ENCODE data around the gene RNMT.

DNA sequence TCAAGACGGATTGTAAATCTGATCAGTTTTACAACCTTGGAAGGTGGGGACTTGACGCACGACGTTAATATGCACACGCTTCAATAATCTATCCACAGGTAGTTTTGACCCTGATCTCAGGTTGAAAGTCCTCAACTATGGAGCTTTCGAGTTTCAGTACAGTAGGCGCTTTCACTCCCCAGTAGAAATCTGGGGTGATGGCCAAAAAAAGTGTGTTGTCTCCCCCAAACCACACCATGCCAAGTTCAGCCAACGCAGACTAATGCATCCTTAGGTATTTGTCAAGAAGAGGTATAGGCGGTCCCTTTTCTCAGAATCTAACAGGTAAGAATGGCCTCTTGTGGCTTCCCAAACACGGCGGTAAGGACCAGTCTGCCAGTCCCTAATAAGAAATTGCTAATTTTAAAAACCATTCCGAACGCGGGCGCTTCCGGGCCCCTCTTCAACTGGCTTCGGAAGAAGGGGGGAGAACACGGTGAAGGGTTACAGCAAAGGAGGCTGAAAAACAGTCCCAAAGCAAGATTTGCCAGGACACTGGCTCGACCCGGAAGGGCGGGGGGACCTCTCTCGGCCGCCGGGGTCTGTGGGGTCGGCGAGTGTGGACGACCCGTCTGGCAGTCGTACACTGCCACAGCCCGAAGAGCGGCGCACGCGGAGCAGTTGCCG, 774 bp upstream of the RNMT start:
- TF ChIP-seq, protein P1, sequence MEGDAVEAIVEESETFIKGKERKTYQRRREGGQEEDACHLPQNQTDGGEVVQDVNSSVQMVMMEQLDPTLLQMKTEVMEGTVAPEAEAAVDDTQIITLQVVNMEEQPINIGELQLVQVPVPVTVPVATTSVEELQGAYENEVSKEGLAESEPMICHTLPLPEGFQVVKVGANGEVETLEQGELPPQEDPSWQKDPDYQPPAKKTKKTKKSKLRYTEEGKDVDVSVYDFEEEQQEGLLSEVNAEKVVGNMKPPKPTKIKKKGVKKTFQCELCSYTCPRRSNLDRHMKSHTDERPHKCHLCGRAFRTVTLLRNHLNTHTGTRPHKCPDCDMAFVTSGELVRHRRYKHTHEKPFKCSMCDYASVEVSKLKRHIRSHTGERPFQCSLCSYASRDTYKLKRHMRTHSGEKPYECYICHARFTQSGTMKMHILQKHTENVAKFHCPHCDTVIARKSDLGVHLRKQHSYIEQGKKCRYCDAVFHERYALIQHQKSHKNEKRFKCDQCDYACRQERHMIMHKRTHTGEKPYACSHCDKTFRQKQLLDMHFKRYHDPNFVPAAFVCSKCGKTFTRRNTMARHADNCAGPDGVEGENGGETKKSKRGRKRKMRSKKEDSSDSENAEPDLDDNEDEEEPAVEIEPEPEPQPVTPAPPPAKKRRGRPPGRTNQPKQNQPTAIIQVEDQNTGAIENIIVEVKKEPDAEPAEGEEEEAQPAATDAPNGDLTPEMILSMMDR (IDR thresholded peaks at IDR 0.05), result no peak
- TF ChIP-seq POLR2A (IDR thresholded peaks at IDR 0.05), result no peak
